WI38 (cell line): ENCODE measurements around the gene RPP21.

Source experiments
- H3K4me3 ChIP-seq: 2 replicates; pipeline ENCODE4 v1.5.1; 2011; ENCODE audit warnings: low read depth, mild to moderate bottlenecking, control low read depth, low read length
- TF ChIP-seq, protein P1 (sequence below): IDR thresholded peaks from 2 replicates; pipeline ENCODE4 v1.5.1; 2012; ENCODE audit warnings: low read depth, mild to moderate bottlenecking, control low read depth, low read length

Gene RPP21

GRCh38 chr6:30391240-30391639 lies 46.3 kb downstream of the RPP21 start:
- no peak overlapping the region for H3K4me3 ChIP-seq
- TF ChIP-seq, protein P1, sequence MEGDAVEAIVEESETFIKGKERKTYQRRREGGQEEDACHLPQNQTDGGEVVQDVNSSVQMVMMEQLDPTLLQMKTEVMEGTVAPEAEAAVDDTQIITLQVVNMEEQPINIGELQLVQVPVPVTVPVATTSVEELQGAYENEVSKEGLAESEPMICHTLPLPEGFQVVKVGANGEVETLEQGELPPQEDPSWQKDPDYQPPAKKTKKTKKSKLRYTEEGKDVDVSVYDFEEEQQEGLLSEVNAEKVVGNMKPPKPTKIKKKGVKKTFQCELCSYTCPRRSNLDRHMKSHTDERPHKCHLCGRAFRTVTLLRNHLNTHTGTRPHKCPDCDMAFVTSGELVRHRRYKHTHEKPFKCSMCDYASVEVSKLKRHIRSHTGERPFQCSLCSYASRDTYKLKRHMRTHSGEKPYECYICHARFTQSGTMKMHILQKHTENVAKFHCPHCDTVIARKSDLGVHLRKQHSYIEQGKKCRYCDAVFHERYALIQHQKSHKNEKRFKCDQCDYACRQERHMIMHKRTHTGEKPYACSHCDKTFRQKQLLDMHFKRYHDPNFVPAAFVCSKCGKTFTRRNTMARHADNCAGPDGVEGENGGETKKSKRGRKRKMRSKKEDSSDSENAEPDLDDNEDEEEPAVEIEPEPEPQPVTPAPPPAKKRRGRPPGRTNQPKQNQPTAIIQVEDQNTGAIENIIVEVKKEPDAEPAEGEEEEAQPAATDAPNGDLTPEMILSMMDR, result no peak

DNA sequence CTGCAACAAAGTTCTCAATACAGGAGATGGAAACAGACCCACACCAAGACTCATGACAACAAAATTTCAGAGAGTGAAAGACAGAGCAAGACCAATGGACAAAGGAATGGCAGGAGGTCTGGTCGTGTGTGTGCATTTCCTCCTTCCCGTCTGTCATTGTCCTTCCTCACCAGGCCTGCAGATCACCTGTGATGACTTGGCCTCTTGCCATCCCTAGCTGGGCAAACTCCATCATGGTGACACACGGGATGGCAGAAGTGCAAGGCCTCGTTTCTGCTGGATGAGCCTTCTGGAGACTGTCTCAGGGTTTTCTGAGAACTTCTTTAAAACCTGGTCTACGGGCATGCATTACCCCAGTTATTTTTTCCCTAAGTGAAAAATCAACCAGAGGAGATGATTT lies 49.2 kb downstream of the RPP21 start:
- no peak overlapping the region for H3K4me3 ChIP-seq
- TF ChIP-seq, protein P1, result no peak
